Spleen (tissue), 11 donors: Measurements from ENCODE around the gene TCERG1. TPM values are rescaled to one million over a fixed set of nuclear protein-coding genes. Genes with fewer than 3 reads are reported as not detected.

Source experiments
- DNase-seq: peaks from one replicate; pipeline ENCODE4 v3.0.0-alpha.2; 2020
- H3K27ac ChIP-seq, 8 donors: fragments of 200-600 bp; sonication (generic) in 7 of 8; 1 replicate in 4 of 8; 2 replicates in 4 of 8; pipeline versions ENCODE4 v1.5.0 to v1.8.0; 2016 to 2021; ENCODE audit warnings: inconsistent platforms in 4 of 8, mild to moderate bottlenecking in 4 of 8, moderate library complexity in 1 of 8
- H3K27me3 ChIP-seq, 7 donors: fragments of 200-600 bp; sonication (generic) in 6 of 7; replicated peaks in 1 of 7; 1 replicate in 4 of 7; 2 replicates in 3 of 7; pipeline versions ENCODE4 v1.5.0 to v1.8.0; 2016 to 2021; ENCODE audit warnings: inconsistent platforms in 3 of 7, mild to moderate bottlenecking in 1 of 7
- H3K36me3 ChIP-seq, 6 donors: fragments of 200-600 bp; sonication (generic) in 5 of 6; 1 replicate in 4 of 6; 2 replicates in 2 of 6; pipeline versions ENCODE4 v1.5.0 to v1.8.0; 2016 to 2021; ENCODE audit warnings: inconsistent platforms in 2 of 6
- H3K4me1 ChIP-seq, 6 donors: fragments of 200-600 bp; sonication (generic) in 5 of 6; 1 replicate in 3 of 6; 2 replicates in 3 of 6; pipeline versions ENCODE4 v1.5.0 to v1.8.0; 2016 to 2021; ENCODE audit warnings: inconsistent platforms in 3 of 6
- H3K4me3 ChIP-seq, 8 donors: fragments of 200-600 bp; sonication (generic) in 7 of 8; 1 replicate in 4 of 8; 2 replicates in 4 of 8; pipeline versions ENCODE4 v1.5.0 to v1.8.0; 2016 to 2021; ENCODE audit warnings: inconsistent platforms in 4 of 8, mild to moderate bottlenecking in 4 of 8, moderate library complexity in 2 of 8
- H3K9me3 ChIP-seq, 8 donors: fragments of 200-600 bp; sonication (generic) in 7 of 8; 1 replicate in 4 of 8; 2 replicates in 4 of 8; pipeline versions ENCODE4 v1.5.0 to v1.8.0; 2016 to 2021; ENCODE audit warnings: inconsistent platforms in 4 of 8
- POLR2A ChIP-seq, 3 donors: fragments of 450-650 bp; IDR thresholded peaks; one replicate each; pipeline ENCODE4 v1.5.1; 2017; ENCODE audit warnings: antibody characterized with exemption in 3 of 3, mild to moderate bottlenecking in 1 of 3
- POLR2AphosphoS5 ChIP-seq, 3 donors: sonication (generic); formaldehyde crosslinking; IDR thresholded peaks; one replicate each; pipeline ENCODE4 v1.5.1; 2017; ENCODE audit warnings: antibody characterized with exemption in 3 of 3
- WGBS, 5 donors: extraction: QIAGEN DNeasy Blood & Tissue Kit in 3 of 5; methylation state at CpG; one replicate each; pipeline versions ENCODE4 v1.1.5 to v1.1.7; 2013 to 2018; 5-methylcytosine and 5-hydroxymethylcytosine counted together
- intact Hi-C: fragments of 100-400 bp; cut with DNase I; formaldehyde crosslinking; loops from one replicate; pipeline ENCODE4 v1.15.0; 2023; ENCODE audit warnings: low total_unique reads
- polyA plus RNA-seq, 3 donors: library from polyadenylated mRNA; stranded (reverse); fragments of 200-250 nt; gene quantifications; one replicate each; pipeline ENCODE4 v1.2.1, GENCODE V29; 2013
- total RNA-seq, 7 donors: library from RNA; depleted of rRNA in 3 of 7; stranded (reverse); fragments of >200 nt in 3 of 7; fragmentation: NEBNext Ultra II Directional in 4 of 7; extraction: Animal tissue kit (Norgen Biotek cat#: 25700) in 4 of 7; gene quantifications; one replicate each; pipeline versions ENCODE4 v1.1.0 to v1.2.1, GENCODE V29; 2016 to 2021
- TF ChIP-seq, protein P1 (sequence below), 11 experiments: fragments of 200-600 bp in 7 of 11; fragments of 450-650 bp in 4 of 11; sonication (generic) in 4 of 11; IDR thresholded peaks in 8 of 11; conservative IDR thresholded peaks in 3 of 11; 1 replicate in 7 of 11; 2 replicates in 4 of 11; pipeline versions ENCODE4 v1.4.0 to v1.8.0; 2016 to 2021; ENCODE audit warnings: antibody characterized with exemption in 11 of 11, inconsistent platforms in 4 of 11, mild to moderate bottlenecking in 1 of 11
- donor health status: healthy with polysubstance abuse.
- donor health status: DM: no; HTN: no; CAD: no; lungs with moderate emphysema.
- donor health status: DM: no; HTN: no; CAD: no.
- donor health status: Bipolar disorder and iron deficiency.
- donor health status: healthy.
- donor health status: DM: no; HTN: no; CAD: no.
- donor health status: DM: yes; HTN: yes; CAD: no.

Gene TCERG1
- total and polyA plus RNA-seq, 10 donors, result 43.7 to 117 (median 75.4) TPM

DNA sequence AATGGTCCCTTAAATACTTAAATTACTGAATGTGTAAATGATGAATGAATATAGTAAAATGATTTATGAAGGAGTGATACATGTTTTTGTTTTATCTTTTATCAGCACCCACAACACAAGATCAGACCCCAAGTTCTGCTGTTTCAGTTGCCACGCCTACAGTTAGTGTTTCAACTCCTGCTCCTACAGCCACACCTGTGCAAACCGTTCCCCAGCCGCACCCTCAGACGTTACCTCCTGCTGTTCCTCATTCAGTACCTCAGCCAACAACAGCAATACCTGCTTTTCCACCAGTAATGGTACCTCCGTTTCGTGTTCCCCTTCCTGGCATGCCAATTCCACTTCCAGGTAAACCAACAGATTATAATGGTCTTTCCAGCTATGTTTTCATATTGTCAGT lies 16.3 kb downstream of the TCERG1 start:
- intact Hi-C loops, result no loop called here
- peaks cover 0 to 21% (median 0%) of the 10 kb centered on the region in 6 donors for H3K4me1 ChIP-seq
- H3K9me3 ChIP-seq, result no peaks in the 10 kb centered on the region
- TF ChIP-seq POLR2AphosphoS5 (IDR thresholded peaks at IDR 0.05) (no peak), POLR2A (IDR thresholded peaks at IDR 0.05) (no peak)
- TF ChIP-seq, protein P1, sequence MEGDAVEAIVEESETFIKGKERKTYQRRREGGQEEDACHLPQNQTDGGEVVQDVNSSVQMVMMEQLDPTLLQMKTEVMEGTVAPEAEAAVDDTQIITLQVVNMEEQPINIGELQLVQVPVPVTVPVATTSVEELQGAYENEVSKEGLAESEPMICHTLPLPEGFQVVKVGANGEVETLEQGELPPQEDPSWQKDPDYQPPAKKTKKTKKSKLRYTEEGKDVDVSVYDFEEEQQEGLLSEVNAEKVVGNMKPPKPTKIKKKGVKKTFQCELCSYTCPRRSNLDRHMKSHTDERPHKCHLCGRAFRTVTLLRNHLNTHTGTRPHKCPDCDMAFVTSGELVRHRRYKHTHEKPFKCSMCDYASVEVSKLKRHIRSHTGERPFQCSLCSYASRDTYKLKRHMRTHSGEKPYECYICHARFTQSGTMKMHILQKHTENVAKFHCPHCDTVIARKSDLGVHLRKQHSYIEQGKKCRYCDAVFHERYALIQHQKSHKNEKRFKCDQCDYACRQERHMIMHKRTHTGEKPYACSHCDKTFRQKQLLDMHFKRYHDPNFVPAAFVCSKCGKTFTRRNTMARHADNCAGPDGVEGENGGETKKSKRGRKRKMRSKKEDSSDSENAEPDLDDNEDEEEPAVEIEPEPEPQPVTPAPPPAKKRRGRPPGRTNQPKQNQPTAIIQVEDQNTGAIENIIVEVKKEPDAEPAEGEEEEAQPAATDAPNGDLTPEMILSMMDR (IDR thresholded peaks at IDR 0.05 in 8 of 11, conservative IDR thresholded peaks at IDR 0.05 in 3 of 11), result no peak
- no peak for DNase-seq
- H3K4me3 ChIP-seq, result no peak overlapping the region
- whole genome bisulfite sequencing, 5 donors, result 90 to 95% (median 94%) methylated on average over 6 of the region's 6 CpGs
- no peak overlapping the region for H3K27ac ChIP-seq
- H3K36me3 ChIP-seq, result peaks cover 0 to 94% (median 65%) of the 10 kb centered on the region in 6 donors
- no peaks in the 10 kb centered on the region for H3K27me3 ChIP-seq

DNA sequence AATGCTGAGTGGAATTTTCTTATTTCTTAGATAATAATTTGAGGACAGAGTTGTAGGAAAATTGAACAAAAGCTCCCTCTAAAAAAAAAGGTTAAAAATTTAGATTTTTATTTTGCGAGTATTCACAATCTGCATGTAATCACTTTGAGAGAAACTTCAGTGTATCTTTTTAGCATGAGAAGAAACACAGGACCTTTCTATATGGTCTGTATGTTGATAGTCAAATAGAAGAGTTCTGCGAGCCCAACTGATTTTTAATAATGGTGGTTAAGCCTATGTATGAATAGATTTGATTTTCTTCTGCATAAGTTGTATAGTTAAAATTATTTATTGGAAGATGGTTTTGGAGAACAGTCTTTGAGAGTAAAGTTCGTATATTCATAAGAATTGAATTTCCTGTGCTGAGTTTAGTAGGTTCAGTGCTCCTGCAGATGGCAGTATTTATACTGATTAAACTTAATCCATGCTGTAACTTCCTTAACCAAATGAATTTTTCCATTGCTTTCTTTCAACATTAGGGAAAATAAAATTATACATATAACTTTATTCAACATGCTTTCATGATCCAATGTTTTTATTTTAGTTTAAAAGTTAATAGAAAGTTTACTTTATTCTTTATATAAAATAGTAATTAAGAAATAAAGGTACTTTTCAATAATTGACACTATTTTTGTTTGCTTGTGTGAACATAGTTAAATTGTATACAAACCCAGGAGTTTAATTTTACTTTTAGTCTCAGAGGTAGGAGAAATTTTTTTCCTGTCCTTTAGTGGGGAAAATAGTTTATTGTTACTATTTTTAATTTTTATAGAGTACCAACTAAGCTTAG lies 19.6 kb downstream of the TCERG1 start:
- 65 to 68% (median 66%) methylated on average over 3 of the region's 3 CpGs for WGBS, 5 donors
- no peaks in the 10 kb centered on the region for H3K27me3 ChIP-seq
- TF ChIP-seq, protein P1 (IDR thresholded peaks at IDR 0.05 in 8 of 11, conservative IDR thresholded peaks at IDR 0.05 in 3 of 11), result peak in 2 of 11 experiments; percentile 20 to 22
- no peak for TF ChIP-seq POLR2A (IDR thresholded peaks at IDR 0.05)
- TF ChIP-seq POLR2AphosphoS5 (IDR thresholded peaks at IDR 0.05), result no peak
- intact Hi-C loops, result no loop called here
- H3K4me1 ChIP-seq, result peaks cover 0 to 14% (median 0%) of the 10 kb centered on the region in 6 donors
- no peak overlapping the region for H3K4me3 ChIP-seq
- no peak for DNase-seq
- H3K27ac ChIP-seq, result no peak overlapping the region
- no peaks in the 10 kb centered on the region for H3K9me3 ChIP-seq
- H3K36me3 ChIP-seq, result peaks cover 0 to 92% (median 65%) of the 10 kb centered on the region in 6 donors

DNA sequence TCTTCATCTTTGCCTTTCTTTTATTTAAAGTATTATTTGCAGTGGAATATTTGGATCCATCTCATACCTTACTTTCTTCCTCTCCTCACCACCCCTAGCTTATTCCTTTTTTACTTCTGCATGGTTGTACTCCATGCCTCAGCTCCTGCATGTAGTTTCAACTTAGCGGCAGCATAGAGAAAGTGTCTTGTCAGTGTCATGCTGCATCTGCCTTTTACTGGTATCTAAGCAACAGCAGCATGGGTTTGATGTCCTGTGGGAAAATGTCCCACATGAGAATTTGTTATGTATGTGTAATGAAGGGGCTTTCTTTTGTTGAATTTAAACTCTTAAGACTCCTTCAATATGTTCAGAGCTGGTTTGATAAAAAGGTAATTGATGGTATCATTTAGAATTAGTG lies 20.6 kb downstream of the TCERG1 start:
- TF ChIP-seq POLR2A (IDR thresholded peaks at IDR 0.05), result no peak
- TF ChIP-seq, protein P1 (IDR thresholded peaks at IDR 0.05 in 8 of 11, conservative IDR thresholded peaks at IDR 0.05 in 3 of 11), result no peak
- TF ChIP-seq POLR2AphosphoS5 (IDR thresholded peaks at IDR 0.05), result no peak
- Histone ChIP-seq H3K27me3 (no peaks in the 10 kb centered on the region), H3K27ac (no peak overlapping the region), H3K9me3 (no peaks in the 10 kb centered on the region), H3K36me3 (peaks cover 0 to 92% (median 68%) of the 10 kb centered on the region in 6 donors), H3K4me3 (no peak overlapping the region), H3K4me1 (peaks cover 0 to 14% (median 0%) of the 10 kb centered on the region in 6 donors)
- intact Hi-C loops, result no loop called here
- DNase-seq, result no peak
- 93 to 98% (median 95%) methylated on average over 1 of the region's 1 CpG for WGBS, 5 donors

DNA sequence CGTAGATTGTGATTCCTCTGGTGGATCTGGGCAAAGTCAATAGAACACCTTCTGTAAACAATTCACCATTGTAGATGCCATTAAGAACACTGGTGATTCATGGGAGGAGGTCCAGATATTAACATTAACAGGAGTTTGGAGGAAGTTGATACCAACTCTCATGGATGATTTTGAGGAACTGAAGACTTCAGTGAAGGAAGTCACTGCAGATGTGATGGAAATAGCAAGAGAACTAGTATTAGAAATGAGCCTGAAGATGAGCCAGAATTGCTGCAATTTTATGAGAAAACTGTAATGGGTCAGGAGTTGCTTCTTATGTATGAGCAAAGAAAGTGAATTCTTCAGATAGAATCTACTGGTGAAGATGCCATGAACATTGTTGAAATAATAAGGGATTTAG lies 26.9 kb downstream of the TCERG1 start:
- H3K27ac ChIP-seq, result no peak overlapping the region
- intact Hi-C loops, result no loop called here
- H3K27me3 ChIP-seq, result no peaks in the 10 kb centered on the region
- H3K4me1 ChIP-seq, result peaks cover 0 to 9% (median 0%) of the 10 kb centered on the region in 6 donors
- peaks cover 0 to 100% (median 69%) of the 10 kb centered on the region in 6 donors for H3K36me3 ChIP-seq
- no peak overlapping the region for H3K4me3 ChIP-seq
- TF ChIP-seq POLR2AphosphoS5 (IDR thresholded peaks at IDR 0.05) (no peak), POLR2A (IDR thresholded peaks at IDR 0.05) (no peak)
- TF ChIP-seq, protein P1 (IDR thresholded peaks at IDR 0.05 in 8 of 11, conservative IDR thresholded peaks at IDR 0.05 in 3 of 11), result no peak
- no peak for DNase-seq
- 89 to 100% (median 93%) methylated on average over 1 of the region's 1 CpG for WGBS, 5 donors
- no peaks in the 10 kb centered on the region for H3K9me3 ChIP-seq
